CD4-positive, alpha-beta memory T cell (primary cell): ENCODE data around the gene GNPDA1. TPM values are rescaled to one million over a fixed set of nuclear protein-coding genes. Genes with fewer than 3 reads are reported as not detected.

Experiments
- CTCF ChIA-PET: fragments of 350-600 bp; sonication (Branson Sonifier 250); formaldehyde crosslinking; loops from one replicate; lab custom pipeline; 2021; ENCODE audit warnings: inconsistent platforms; ENCODE audit not compliant: partially characterized antibody; lab: Charles Lee
- POLR2A ChIA-PET: fragments of 350-600 bp; sonication (Branson Sonifier 250); formaldehyde crosslinking; loops from one replicate; lab custom pipeline; 2021; ENCODE audit not compliant: partially characterized antibody; lab: Charles Lee
- DNase-seq, 5 donors: peaks; one replicate each; pipeline versions ENCODE4 v3.0.0 to v3.0.0-alpha.2; 2020 to 2022; ENCODE audit warnings: mixed read lengths in 1 of 5
- H3K27ac ChIP-seq: one replicate; pipeline ENCODE4 v1.7.0; 2013; ENCODE audit warnings: low read depth, low read length
- H3K27me3 ChIP-seq: 2 replicates; pipeline ENCODE4 v1.7.0; 2013; ENCODE audit warnings: mild to moderate bottlenecking, low read length, moderate library complexity; ENCODE audit not compliant: insufficient read depth
- H3K36me3 ChIP-seq: 2 replicates; pipeline ENCODE4 v1.7.0; 2013; ENCODE audit warnings: mild to moderate bottlenecking, low read length, moderate library complexity; ENCODE audit not compliant: insufficient read depth
- H3K4me1 ChIP-seq: 2 replicates; pipeline ENCODE4 v1.7.0; 2013; ENCODE audit warnings: mild to moderate bottlenecking, low read length, moderate library complexity; ENCODE audit not compliant: insufficient read depth
- H3K4me3 ChIP-seq, 2 donors: one replicate each; pipeline ENCODE4 v1.7.0; 2013; ENCODE audit warnings: low read length in 2 of 2, mild to moderate bottlenecking in 1 of 2
- H3K9me3 ChIP-seq, 2 donors: one replicate each; pipeline ENCODE4 v1.7.0; 2013; ENCODE audit warnings: low read length in 2 of 2, control low read depth in 1 of 2; ENCODE audit not compliant: control insufficient read depth in 1 of 2
- H3K27ac Mint-ChIP-seq, 7 donors: one replicate each; pipeline ENCODE4 v1.8.0; 2020 to 2021; ENCODE audit warnings: mixed read lengths in 7 of 7, mild to moderate bottlenecking in 6 of 7, inconsistent platforms in 3 of 7, moderate library complexity in 3 of 7
- H3K27me3 Mint-ChIP-seq, 2 donors: one replicate each; pipeline ENCODE4 v1.8.0; 2020 to 2021; ENCODE audit warnings: mixed read lengths in 2 of 2
- H3K36me3 Mint-ChIP-seq, 2 donors: one replicate each; pipeline ENCODE4 v1.8.0; 2020 to 2021; ENCODE audit warnings: mixed read lengths in 2 of 2, inconsistent platforms in 1 of 2, mild to moderate bottlenecking in 1 of 2
- H3K4me1 Mint-ChIP-seq, 4 donors: one replicate each; pipeline ENCODE4 v1.8.0; 2020 to 2021; ENCODE audit warnings: mixed read lengths in 4 of 4, mild to moderate bottlenecking in 1 of 4
- H3K4me3 Mint-ChIP-seq, 8 donors: one replicate each; pipeline ENCODE4 v1.8.0; 2020 to 2021; ENCODE audit warnings: mixed read lengths in 8 of 8, mild to moderate bottlenecking in 7 of 8, moderate library complexity in 6 of 8, inconsistent platforms in 3 of 8
- H3K9me3 Mint-ChIP-seq, 8 donors: one replicate each; pipeline ENCODE4 v1.8.0; 2020 to 2021; ENCODE audit warnings: mixed read lengths in 8 of 8, mild to moderate bottlenecking in 5 of 8, inconsistent platforms in 3 of 8, moderate library complexity in 1 of 8
- intact Hi-C: fragments of 100-400 bp; cut with micrococcal nuclease; formaldehyde crosslinking; loops from one replicate; pipeline ENCODE4 v1.15.1; 2023
- polyA plus RNA-seq, 2 donors: library from polyadenylated mRNA; unstranded; fragments of 300-500 nt; fragmentation: Illumina TruSeq; gene quantifications; one replicate each; pipeline ENCODE4 v1.2.3, GENCODE V29; 2021
- total RNA-seq, 2 experiments: library from RNA; stranded (reverse); gene quantifications; one replicate each; pipeline ENCODE4 v1.2.3, GENCODE V29; 2021

Gene GNPDA1
- total and polyA plus RNA-seq, 4 experiments from 2014 or later, result 23.0 to 38.6 (median 24.9) TPM

GRCh38 chr5:142007237-142007544, 5.6 kb downstream of the GNPDA1 start:
- no peak for DNase-seq
- Histone ChIP-seq H3K27ac (no peak overlapping the region), H3K9me3 (no peaks in the 10 kb centered on the region), H3K36me3 (peaks cover 13% of the 10 kb centered on the region), H3K4me3 (no peak overlapping the region), H3K27me3 (no peaks in the 10 kb centered on the region), H3K4me1 (peaks cover 30% of the 10 kb centered on the region)
- H3K4me3 Mint-ChIP-seq, result peak overlapping the region in 5 of 8 donors; percentile 7 to 63 (median 35)
- CTCF ChIA-PET, result interaction anchor here (0.8 to 11.6 kb wide), 6 partner anchors 9 to 314 kb away, joined by 3 to 203 read pairs (median 4); partner anchors contain the start of gene RNF14
- H3K36me3 Mint-ChIP-seq, result peaks cover 24 to 39% of the 10 kb centered on the region in 2 donors
- H3K27me3 Mint-ChIP-seq, result no peaks in the 10 kb centered on the region
- POLR2A ChIA-PET, result interaction anchor here (0.8 to 1.2 kb wide), 3 partner anchors 9 to 38 kb away, joined by 4 to 5 read pairs (median 4); partner anchors contain the start of gene RNF14
- intact Hi-C loops, result no loop called here
- H3K9me3 Mint-ChIP-seq, result no peaks in the 10 kb centered on the region
- peaks cover 22 to 40% (median 28%) of the 10 kb centered on the region in 4 donors for H3K4me1 Mint-ChIP-seq
- H3K27ac Mint-ChIP-seq, result peak overlapping the region; percentile 14 to 91 (median 71)

GRCh38 chr5:142006363-142007236, 6.2 kb downstream of the GNPDA1 start:
- peaks cover 18 to 34% (median 23%) of the 10 kb centered on the region in 4 donors for H3K4me1 Mint-ChIP-seq
- Histone ChIP-seq H3K27ac (no peak overlapping the region), H3K9me3 (no peaks in the 10 kb centered on the region), H3K4me1 (peaks cover 24% of the 10 kb centered on the region), H3K27me3 (no peaks in the 10 kb centered on the region), H3K36me3 (peaks cover 15% of the 10 kb centered on the region), H3K4me3 (no peak overlapping the region)
- CTCF ChIA-PET, result interaction anchor here (0.8 to 11.6 kb wide), 5 partner anchors 10 to 313 kb away, joined by 4 to 203 read pairs (median 4); partner anchors contain the start of gene RNF14
- DNase-seq, result peak in 3 of 5 donors; percentile 23 to 32 (median 25)
- no peaks in the 10 kb centered on the region for H3K9me3 Mint-ChIP-seq
- intact Hi-C loops, result no loop called here
- H3K27ac Mint-ChIP-seq, result peak overlapping the region; percentile 27 to 91 (median 71)
- H3K27me3 Mint-ChIP-seq, result no peaks in the 10 kb centered on the region
- H3K4me3 Mint-ChIP-seq, result peak overlapping the region in 5 of 8 donors; percentile 3 to 63 (median 35)
- H3K36me3 Mint-ChIP-seq, result peaks cover 24 to 45% of the 10 kb centered on the region in 2 donors
- POLR2A ChIA-PET, result interaction anchor here (0.8 to 2.0 kb wide), 4 partner anchors 9 to 38 kb away, joined by 4 to 6 read pairs (median 4); partner anchors contain the start of gene RNF14

GRCh38 chr5:142003266-142003800, 9.5 kb downstream of the GNPDA1 start:
- Mint-ChIP-seq H3K4me1 (peaks cover 16 to 27% (median 22%) of the 10 kb centered on the region in 4 donors), H3K9me3 (no peaks in the 10 kb centered on the region), H3K27ac (peak overlapping the region in 4 of 7 donors; percentile 18 to 63 (median 48)), H3K4me3 (no peak overlapping the region), H3K36me3 (peaks cover 34 to 58% of the 10 kb centered on the region in 2 donors), H3K27me3 (no peaks in the 10 kb centered on the region)
- ChIA-PET POLR2A (interaction anchor here (1.3 kb wide), 1 partner anchor 9 kb away, joined by 4 read pairs; the partner anchor contains the start of gene GNPDA1), CTCF (interaction anchor here (0.8 to 16.4 kb wide), 6 partner anchors 9 to 141 kb away, joined by 3 to 369 read pairs (median 3); partner anchors contain the start of gene GNPDA1)
- no peak overlapping the region for H3K4me3 ChIP-seq
- H3K27me3 ChIP-seq, result no peaks in the 10 kb centered on the region
- DNase-seq, result no peak
- H3K27ac ChIP-seq, result no peak overlapping the region
- intact Hi-C loops, result no loop called here
- peaks cover 21% of the 10 kb centered on the region for H3K4me1 ChIP-seq
- H3K36me3 ChIP-seq, result peaks cover 22% of the 10 kb centered on the region
- H3K9me3 ChIP-seq, result no peaks in the 10 kb centered on the region

- Mint-ChIP-seq H3K27ac (peak overlapping the region in 5 of 7 donors; percentile 48 to 82 (median 76)), H3K27me3 (no peaks in the 10 kb centered on the region), H3K4me1 (peaks cover 3 to 9% (median 5%) of the 10 kb centered on the region in 4 donors), H3K4me3 (no peak overlapping the region), H3K9me3 (no peaks in the 10 kb centered on the region), H3K36me3 (peaks cover 32 to 55% of the 10 kb centered on the region in 2 donors)
- Histone ChIP-seq H3K4me1 (no peaks in the 10 kb centered on the region), H3K4me3 (no peak overlapping the region), H3K9me3 (no peaks in the 10 kb centered on the region), H3K27me3 (no peaks in the 10 kb centered on the region), H3K27ac (no peak overlapping the region), H3K36me3 (peaks cover 22% of the 10 kb centered on the region)
- intact Hi-C loops, result no loop called here
- POLR2A ChIA-PET, result interaction anchor here (2.6 kb wide), 1 partner anchor 11 kb away, joined by 10 read pairs; the partner anchor contains the start of gene GNPDA1
- CTCF ChIA-PET, result interaction anchor here (1.0 to 16.4 kb wide), 5 partner anchors 9 to 144 kb away, joined by 7 to 369 read pairs (median 12); partner anchors contain the start of gene GNPDA1
- no peak for DNase-seq
Observed at GRCh38 chr5:142000704-142001484, 11.9 kb downstream of the GNPDA1 start.

GRCh38 chr5:142000173-142000572, 12.7 kb downstream of the GNPDA1 start:
- Histone ChIP-seq H3K36me3 (peaks cover 22% of the 10 kb centered on the region), H3K27me3 (no peaks in the 10 kb centered on the region), H3K27ac (no peak overlapping the region), H3K4me3 (no peak overlapping the region), H3K9me3 (no peaks in the 10 kb centered on the region), H3K4me1 (no peaks in the 10 kb centered on the region)
- intact Hi-C loops, result no loop called here
- H3K36me3 Mint-ChIP-seq, result peaks cover 25 to 47% of the 10 kb centered on the region in 2 donors
- CTCF ChIA-PET, result interaction anchor here (1.0 to 16.4 kb wide), 5 partner anchors 9 to 145 kb away, joined by 7 to 369 read pairs (median 12); partner anchors contain the start of gene GNPDA1
- POLR2A ChIA-PET, result interaction anchor here (2.6 kb wide), 1 partner anchor 12 kb away, joined by 10 read pairs; the partner anchor contains the start of gene GNPDA1
- peaks cover 2 to 9% (median 5%) of the 10 kb centered on the region in 4 donors for H3K4me1 Mint-ChIP-seq
- no peak overlapping the region for H3K4me3 Mint-ChIP-seq
- H3K27ac Mint-ChIP-seq, result peak overlapping the region in 3 of 7 donors; percentile 48 to 76 (median 73)
- no peaks in the 10 kb centered on the region for H3K27me3 Mint-ChIP-seq
- H3K9me3 Mint-ChIP-seq, result no peaks in the 10 kb centered on the region
- DNase-seq, result no peak

- H3K27me3 ChIP-seq, result no peaks in the 10 kb centered on the region
- H3K9me3 ChIP-seq, result no peaks in the 10 kb centered on the region
- H3K27ac Mint-ChIP-seq, result peak overlapping the region in 4 of 7 donors; percentile 33 to 58 (median 46)
- no peaks in the 10 kb centered on the region for H3K4me1 ChIP-seq
- H3K4me3 ChIP-seq, result no peak overlapping the region
- DNase-seq, result no peak
- H3K36me3 ChIP-seq, result peaks cover 15% of the 10 kb centered on the region
- H3K27ac ChIP-seq, result no peak overlapping the region
- peaks cover 32 to 39% of the 10 kb centered on the region in 2 donors for H3K36me3 Mint-ChIP-seq
- no peaks in the 10 kb centered on the region for H3K9me3 Mint-ChIP-seq
- ChIA-PET POLR2A (no interaction called here), CTCF (interaction anchor here (0.8 to 16.4 kb wide), 4 partner anchors 9 to 147 kb away, joined by 3 to 369 read pairs (median 91); partner anchors contain the start of genes GNPDA1 and RNF14)
- no peak overlapping the region for H3K4me3 Mint-ChIP-seq
- H3K4me1 Mint-ChIP-seq, result peaks cover under 1 to 7% (median 3%) of the 10 kb centered on the region in 4 donors
- intact Hi-C loops, result no loop called here
- no peaks in the 10 kb centered on the region for H3K27me3 Mint-ChIP-seq
Observed at GRCh38 chr5:141997358-141997960, 15.4 kb downstream of the GNPDA1 start.
